ACC112 (cell line): ENCODE measurements around the gene SLC37A1.
"Not testable (repeated sequence)": the region's sequence is repeated elsewhere in the genome, so short reads cannot be mapped to it uniquely, and the experiment has no call there.

Experiments used
- H2AFZ ChIP-seq: fragments of 200-600 bp; sonication (generic); one replicate; pipeline ENCODE4 v1.6.0; 2017; ENCODE audit warnings: antibody characterized with exemption, low read length; ENCODE audit not compliant: unreplicated experiment
- H3K27ac ChIP-seq: fragments of 200-600 bp; sonication (generic); 2 replicates; pipeline ENCODE4 v1.5.1; 2014; ENCODE audit warnings: low read depth, mild to moderate bottlenecking, antibody characterized with exemption, low read length, moderate library complexity
- H3K27me3 ChIP-seq: fragments of 200-600 bp; sonication (generic); 2 replicates; pipeline ENCODE4 v1.6.1; 2014; ENCODE audit warnings: mild to moderate bottlenecking, antibody characterized with exemption, low read length, moderate library complexity, mixed read lengths; ENCODE audit not compliant: insufficient read depth
- H3K36me3 ChIP-seq: fragments of 200-600 bp; sonication (generic); 2 replicates; pipeline ENCODE4 v1.6.1; 2016; ENCODE audit warnings: mild to moderate bottlenecking, antibody characterized with exemption, low read length, moderate library complexity, mixed read lengths; ENCODE audit not compliant: insufficient read depth
- H3K4me1 ChIP-seq: fragments of 200-600 bp; sonication (generic); one replicate; pipeline ENCODE4 v1.6.1; 2016; ENCODE audit warnings: low read length, mixed read lengths; ENCODE audit not compliant: insufficient read depth, unreplicated experiment, control insufficient read depth
- H3K4me3 ChIP-seq: fragments of 200-600 bp; sonication (generic); 2 replicates; pipeline ENCODE4 v1.5.1; 2014; ENCODE audit warnings: mild to moderate bottlenecking, low read depth, low read length
- H3K79me2 ChIP-seq: fragments of 200-600 bp; sonication (generic); one replicate; pipeline ENCODE4 v1.6.0; 2016; ENCODE audit warnings: low read length; ENCODE audit not compliant: control insufficient read depth, unreplicated experiment, insufficient read depth

The SLC37A1 gene

DNA sequence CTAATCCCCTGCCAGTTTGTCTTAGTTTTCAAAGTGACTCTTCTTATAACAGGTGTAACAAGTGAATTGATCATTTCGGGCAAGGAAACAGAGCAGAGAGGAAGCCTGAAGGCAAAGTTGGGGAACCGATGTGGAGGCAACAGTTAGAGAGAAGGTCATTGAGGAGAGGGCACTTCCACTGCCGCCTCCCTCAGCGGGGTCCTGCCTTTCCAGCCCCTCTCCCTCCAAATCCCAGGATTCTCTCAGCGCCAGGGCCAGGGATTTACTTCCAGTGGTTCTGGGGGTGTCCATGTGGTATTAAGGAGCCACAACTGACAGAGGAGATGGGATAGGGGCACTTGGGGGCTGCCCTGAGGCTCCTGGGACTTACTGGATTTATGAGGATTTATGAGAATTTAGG lies 100.1 kb downstream of the SLC37A1 start:
- Histone ChIP-seq H3K27ac (no peak overlapping the region), H3K4me3 (no peak overlapping the region), H3K79me2 (no peaks in the 10 kb centered on the region), H3K27me3 (peaks cover 28% of the 10 kb centered on the region), H2AFZ (no peak overlapping the region), H3K36me3 (no peaks in the 10 kb centered on the region), H3K4me1 (no peaks in the 10 kb centered on the region)

DNA sequence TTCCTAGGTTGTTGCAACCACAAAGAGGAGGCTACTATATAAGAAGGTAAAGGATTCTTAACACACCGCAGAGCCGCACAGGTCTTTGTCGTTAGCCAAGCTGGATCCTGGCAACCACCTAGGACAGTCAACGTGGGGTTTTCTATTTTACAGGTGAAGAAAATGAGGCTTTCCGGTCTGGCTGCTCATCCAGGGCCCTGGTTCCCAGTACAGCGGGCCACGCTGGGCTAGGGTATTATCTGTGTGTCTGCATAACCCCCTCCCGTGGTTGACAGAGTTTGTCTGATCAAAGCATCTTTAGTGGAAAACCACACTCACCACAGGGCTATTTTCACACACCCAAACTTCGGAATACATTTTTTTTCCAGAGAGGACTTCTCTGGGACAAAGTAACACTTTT lies 100.7 kb downstream of the SLC37A1 start:
- Histone ChIP-seq H3K27me3 (peaks cover 35% of the 10 kb centered on the region), H3K27ac (no peak overlapping the region), H3K36me3 (no peaks in the 10 kb centered on the region), H3K79me2 (no peaks in the 10 kb centered on the region), H3K4me3 (no peak overlapping the region), H2AFZ (no peak overlapping the region), H3K4me1 (no peaks in the 10 kb centered on the region)

DNA sequence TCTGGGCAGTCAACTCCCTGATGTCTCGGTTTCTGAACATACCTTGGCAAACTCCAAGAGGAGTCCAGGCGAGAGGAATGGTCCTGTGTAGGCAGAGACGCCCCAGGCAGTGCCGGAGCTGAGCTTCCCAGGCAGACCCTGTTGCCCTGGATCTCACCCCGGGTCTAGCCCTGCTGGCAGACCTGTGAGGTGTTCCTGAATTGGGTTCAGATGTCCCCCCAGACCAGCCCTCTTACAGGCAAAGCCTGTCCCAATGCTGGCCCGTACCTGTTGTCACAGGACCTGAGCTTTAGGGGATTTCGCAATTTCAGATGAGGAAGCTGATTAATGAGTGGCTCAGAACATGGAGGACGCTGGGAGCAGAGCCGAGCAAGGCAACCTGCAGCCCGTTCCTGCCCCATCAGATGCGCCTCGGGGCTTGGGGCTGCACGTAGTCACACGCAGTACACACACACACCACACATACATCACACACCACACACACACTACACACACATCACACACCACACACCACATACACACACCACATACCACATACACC lies 101.2 kb downstream of the SLC37A1 start:
- H3K36me3 ChIP-seq, result no peaks in the 10 kb centered on the region
- H3K27me3 ChIP-seq, result peaks cover 39% of the 10 kb centered on the region
- H3K4me1 ChIP-seq, result no peaks in the 10 kb centered on the region
- no peaks in the 10 kb centered on the region for H3K79me2 ChIP-seq
- no peak overlapping the region for H3K27ac ChIP-seq
- H2AFZ ChIP-seq, result no peak overlapping the region
- no peak overlapping the region for H3K4me3 ChIP-seq

DNA sequence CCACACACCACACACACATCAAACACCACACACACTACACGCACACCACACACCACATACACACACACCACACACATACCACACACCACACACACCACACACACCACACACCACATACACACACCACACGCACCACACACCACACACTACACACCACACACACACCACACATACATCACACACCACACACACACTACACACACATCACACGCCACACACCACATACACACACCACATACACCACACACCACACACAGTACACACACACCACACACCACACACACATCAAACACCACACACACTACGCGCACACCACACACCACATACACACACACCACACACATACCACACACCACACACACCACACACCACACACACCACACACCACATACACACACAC lies 101.7 kb downstream of the SLC37A1 start:
- H3K36me3 ChIP-seq, H3K79me2 ChIP-seq, H3K4me1 ChIP-seq, H3K27ac ChIP-seq, H2AFZ ChIP-seq, H3K4me3 ChIP-seq: not testable (repeated sequence)
- peaks cover 44% of the 10 kb centered on the region for H3K27me3 ChIP-seq

DNA sequence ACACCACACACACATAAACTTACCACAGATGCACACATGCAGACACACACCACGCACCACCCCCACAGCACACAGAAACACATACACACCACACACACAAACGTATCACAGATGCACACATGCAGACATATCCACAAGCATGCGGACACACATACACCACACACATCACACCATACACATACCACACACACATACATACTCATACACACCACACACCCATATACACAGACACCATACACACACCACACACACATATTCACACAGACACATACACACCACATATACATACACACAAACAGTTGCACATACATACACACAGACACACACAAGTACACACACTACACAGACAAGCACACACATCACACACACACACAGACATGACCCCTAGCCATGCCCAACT lies 102.3 kb downstream of the SLC37A1 start:
- Histone ChIP-seq H3K4me3 (no peak overlapping the region), H2AFZ (no peak overlapping the region), H3K36me3 (no peaks in the 10 kb centered on the region), H3K79me2 (no peaks in the 10 kb centered on the region), H3K27me3 (peaks cover 44% of the 10 kb centered on the region), H3K4me1 (no peaks in the 10 kb centered on the region), H3K27ac (no peak overlapping the region)

DNA sequence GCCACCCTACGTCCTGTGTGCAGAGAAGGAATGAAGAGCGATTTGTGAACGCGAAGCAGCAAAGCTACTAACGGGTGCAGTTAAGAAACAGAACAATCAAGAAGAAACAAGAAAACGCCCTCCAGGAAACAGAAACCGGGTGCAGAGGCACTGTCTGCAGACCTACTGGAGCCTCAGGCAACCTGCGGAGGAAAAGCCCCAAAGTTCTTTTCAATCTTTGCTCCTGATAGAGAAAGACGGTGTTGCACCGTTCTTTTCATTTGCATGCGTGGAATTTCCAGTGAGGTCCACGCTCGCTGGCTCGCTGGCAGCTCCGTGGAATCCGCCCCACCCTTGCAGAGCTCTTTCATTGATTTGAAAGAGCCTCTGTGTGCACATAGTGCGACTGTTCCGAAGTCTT lies 102.8 kb downstream of the SLC37A1 start:
- H3K4me1 ChIP-seq, result no peaks in the 10 kb centered on the region
- peaks cover 49% of the 10 kb centered on the region for H3K27me3 ChIP-seq
- no peak overlapping the region for H3K27ac ChIP-seq
- no peak overlapping the region for H2AFZ ChIP-seq
- peak overlapping the region; percentile 67 for H3K4me3 ChIP-seq
- H3K79me2 ChIP-seq, result no peaks in the 10 kb centered on the region
- no peaks in the 10 kb centered on the region for H3K36me3 ChIP-seq

DNA sequence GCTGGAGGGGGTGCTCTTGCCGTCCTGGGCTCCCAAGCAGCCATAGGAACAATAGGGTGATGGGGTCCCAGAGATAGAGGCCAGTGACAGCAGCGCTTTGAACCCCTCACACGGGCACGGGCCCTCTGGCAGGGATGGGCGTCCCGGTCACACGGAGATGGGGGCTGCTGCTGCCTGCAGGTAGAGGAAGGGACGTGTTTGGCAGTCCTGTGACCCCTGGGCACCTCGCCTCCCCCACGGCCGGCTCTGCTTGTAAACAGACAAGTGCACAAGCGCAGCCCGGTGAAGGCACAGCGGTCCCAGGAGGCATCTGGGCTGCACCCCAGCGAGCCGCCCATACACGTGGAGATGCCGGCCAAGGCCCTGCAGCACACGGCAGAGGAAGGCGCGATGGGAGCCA lies 103.3 kb downstream of the SLC37A1 start:
- H3K4me3 ChIP-seq, result peak overlapping the region; percentile 67; the same call in 1 of the 2 replicates
- H3K27me3 ChIP-seq, result peaks cover 54% of the 10 kb centered on the region

DNA sequence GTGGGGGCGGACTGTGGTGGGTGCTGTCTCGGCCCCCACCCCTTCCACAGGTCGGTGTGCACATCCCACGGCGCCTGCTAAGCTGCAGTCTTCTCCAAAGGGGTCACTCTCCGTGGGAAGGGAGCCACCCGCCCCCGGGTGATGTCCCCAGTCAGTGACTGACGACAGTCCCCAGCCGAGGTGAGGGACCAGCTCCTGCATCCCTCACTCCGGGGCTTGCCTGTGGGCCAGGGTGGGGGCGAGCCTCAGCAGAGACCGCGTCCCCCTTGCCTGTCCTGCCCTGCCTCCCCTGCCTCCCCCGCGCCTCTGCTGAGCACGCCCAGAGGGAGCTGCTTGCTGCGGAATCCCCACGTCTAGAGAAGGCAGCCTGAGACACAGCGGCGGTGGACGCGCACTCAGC lies 103.8 kb downstream of the SLC37A1 start:
- no peaks in the 10 kb centered on the region for H3K4me1 ChIP-seq
- peaks cover 60% of the 10 kb centered on the region for H3K27me3 ChIP-seq
- no peak overlapping the region for H2AFZ ChIP-seq
- H3K36me3 ChIP-seq, result no peaks in the 10 kb centered on the region
- no peaks in the 10 kb centered on the region for H3K79me2 ChIP-seq
- no peak overlapping the region for H3K4me3 ChIP-seq
- no peak overlapping the region for H3K27ac ChIP-seq

More for the DNA sequence above, 103.3 kb downstream of the SLC37A1 start:
- no peaks in the 10 kb centered on the region for H3K36me3 ChIP-seq
- H3K79me2 ChIP-seq, result no peaks in the 10 kb centered on the region
- H3K4me1 ChIP-seq, result no peaks in the 10 kb centered on the region
- H2AFZ ChIP-seq, result no peak overlapping the region
- no peak overlapping the region for H3K27ac ChIP-seq

DNA sequence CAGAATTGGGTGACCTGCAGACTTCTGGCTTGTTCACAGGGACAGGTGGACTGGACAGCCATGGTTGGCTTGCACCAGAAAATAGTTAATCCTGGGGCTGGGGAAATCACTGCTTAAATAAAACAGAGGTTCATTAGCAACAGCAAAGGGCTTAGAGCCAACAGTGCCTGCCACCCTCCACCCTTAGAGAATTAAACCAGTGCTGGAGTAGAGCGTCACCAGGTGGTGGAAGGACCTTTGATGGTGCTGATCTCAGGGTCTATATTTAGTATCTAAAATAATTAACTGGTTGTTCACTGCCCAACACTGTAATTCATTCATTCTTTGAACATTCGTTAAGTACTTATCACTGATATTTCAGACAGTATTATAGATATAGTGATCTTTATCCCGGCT lies 105.1 kb downstream of the SLC37A1 start:
- no peak overlapping the region for H3K4me3 ChIP-seq
- no peak overlapping the region for H2AFZ ChIP-seq
- H3K27me3 ChIP-seq, result peaks cover 70% of the 10 kb centered on the region
- no peaks in the 10 kb centered on the region for H3K36me3 ChIP-seq
- H3K4me1 ChIP-seq, result no peaks in the 10 kb centered on the region
- no peaks in the 10 kb centered on the region for H3K79me2 ChIP-seq
- no peak overlapping the region for H3K27ac ChIP-seq

DNA sequence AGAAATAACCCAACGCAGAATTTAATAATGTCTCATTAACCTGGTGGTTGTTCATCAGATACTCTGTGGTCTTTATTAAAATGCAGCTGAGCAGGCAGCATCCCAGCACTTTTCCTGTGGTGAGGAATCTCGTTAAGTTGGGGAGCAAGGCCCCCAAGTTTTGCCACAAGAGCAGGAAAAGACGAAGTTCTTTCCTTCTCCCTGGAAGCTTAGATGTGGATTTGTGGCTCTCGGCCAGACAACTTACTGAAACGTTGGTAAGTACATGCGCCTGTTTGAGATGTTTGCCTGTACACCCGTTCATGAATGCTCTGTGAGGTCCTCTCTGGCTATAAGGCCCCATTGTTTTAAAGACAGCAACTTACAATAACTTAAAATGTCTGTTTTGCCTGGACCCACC lies 105.5 kb downstream of the SLC37A1 start:
- H3K27me3 ChIP-seq, result peaks cover 75% of the 10 kb centered on the region
- no peaks in the 10 kb centered on the region for H3K4me1 ChIP-seq
- no peak overlapping the region for H3K4me3 ChIP-seq
- no peaks in the 10 kb centered on the region for H3K79me2 ChIP-seq
- no peak overlapping the region for H2AFZ ChIP-seq
- no peak overlapping the region for H3K27ac ChIP-seq
- H3K36me3 ChIP-seq, result no peaks in the 10 kb centered on the region

DNA sequence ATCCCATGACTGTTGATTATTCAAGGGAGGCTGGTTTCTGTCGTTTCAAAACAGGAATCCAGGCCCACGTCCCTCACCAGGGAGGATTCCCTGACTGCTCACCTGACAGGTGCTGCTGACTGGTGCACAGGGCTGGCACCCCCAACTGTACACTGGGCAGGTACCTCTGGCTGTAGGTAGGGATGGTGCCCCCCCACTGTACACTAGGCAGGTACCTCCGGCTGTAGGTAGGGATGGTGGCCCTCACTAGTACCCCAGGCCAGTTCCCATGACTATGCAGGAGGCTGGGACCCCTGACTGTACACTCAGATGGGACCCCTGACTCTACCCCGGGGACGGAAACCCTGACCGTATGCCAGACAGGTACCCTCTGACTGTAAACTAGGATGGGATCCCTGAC lies 106.2 kb downstream of the SLC37A1 start:
- Histone ChIP-seq H2AFZ (no peak overlapping the region), H3K79me2 (no peaks in the 10 kb centered on the region), H3K27ac (no peak overlapping the region), H3K36me3 (no peaks in the 10 kb centered on the region), H3K4me1 (no peaks in the 10 kb centered on the region), H3K27me3 (peaks cover 81% of the 10 kb centered on the region), H3K4me3 (no peak overlapping the region)
